VCaP (cell line): ENCODE data around the gene ASB18.

Source experiments
- H3K27ac ChIP-seq: fragments of 450-650 bp; 2 replicates; pipeline ENCODE4 v1.5.1; 2017
- CTCF ChIP-seq: fragments of 450-650 bp; conservative IDR thresholded peaks from 2 replicates; pipeline ENCODE4 v1.5.1; 2017; ENCODE audit warnings: mild to moderate bottlenecking, moderate library complexity

The ASB18 gene

GRCh38 chr2:236262238-236262637 lies 2.0 kb downstream of the ASB18 start:
- TF ChIP-seq CTCF, result no peak
- no peak overlapping the region for H3K27ac ChIP-seq

GRCh38 chr2:236261452-236261851 lies 2.8 kb downstream of the ASB18 start:
- no peak for TF ChIP-seq CTCF

GRCh38 chr2:236259371-236259770 lies 4.8 kb downstream of the ASB18 start:
- TF ChIP-seq CTCF, result no peak
- H3K27ac ChIP-seq, result no peak overlapping the region

More at GRCh38 chr2:236261452-236261851, 2.8 kb downstream of the ASB18 start:
- no peak overlapping the region for H3K27ac ChIP-seq

GRCh38 chr2:236257575-236257974 lies 6.6 kb downstream of the ASB18 start:
- TF ChIP-seq CTCF, result no peak
- no peak overlapping the region for H3K27ac ChIP-seq

GRCh38 chr2:236257136-236257535 lies 7.1 kb downstream of the ASB18 start:
- H3K27ac ChIP-seq, result no peak overlapping the region
- TF ChIP-seq CTCF, result no peak

GRCh38 chr2:236256366-236256985 lies 7.7 kb downstream of the ASB18 start:
- no peak for TF ChIP-seq CTCF
- H3K27ac ChIP-seq, result no peak overlapping the region

- no peak for TF ChIP-seq CTCF
- no peak overlapping the region for H3K27ac ChIP-seq
Measured at GRCh38 chr2:236254674-236255073, 9.5 kb downstream of the ASB18 start.

GRCh38 chr2:236254001-236254400 lies 10.2 kb downstream of the ASB18 start:
- no peak for TF ChIP-seq CTCF
- H3K27ac ChIP-seq, result no peak overlapping the region
